HCT116 (cell line): ENCODE data around the gene SRF.

ENCODE experiments used
- CTCF ChIP-seq, 3 experiments: fragments of 200-600 bp in 1 of 3; sonication (generic) in 1 of 3; IDR thresholded peaks in 2 of 3; conservative IDR thresholded peaks in 1 of 3; 2 replicates each; pipeline ENCODE4 v1.5.1; 2012 to 2017; ENCODE audit warnings: low read depth in 2 of 3, low read length in 2 of 3, antibody characterized with exemption in 1 of 3, borderline replicate concordance in 1 of 3, control low read depth in 1 of 3, mild to moderate bottlenecking in 1 of 3, mixed read lengths in 1 of 3, mixed run types in 1 of 3, moderate library complexity in 1 of 3; ENCODE audit not compliant: insufficient read depth in 1 of 3
- POLR2AphosphoS5 ChIP-seq: IDR thresholded peaks from 2 replicates; pipeline ENCODE4 v1.6.1; 2011; ENCODE audit warnings: mild to moderate bottlenecking, low read depth, low read length, moderate library complexity
- SIN3A ChIP-seq: IDR thresholded peaks from 2 replicates; pipeline ENCODE4 v1.6.1; 2012; ENCODE audit warnings: low read depth
- SP1 ChIP-seq: IDR thresholded peaks from 2 replicates; pipeline ENCODE4 v1.6.1; 2012; ENCODE audit warnings: low read depth
- SRF ChIP-seq: IDR thresholded peaks from 2 replicates; pipeline ENCODE4 v1.6.1; 2012; ENCODE audit warnings: low read depth
- TCF7L2 ChIP-seq: IDR thresholded peaks from 2 replicates; pipeline ENCODE4 v1.7.0; 2011; ENCODE audit warnings: borderline replicate concordance, inconsistent platforms; ENCODE audit not compliant: insufficient read depth, insufficient read length; ENCODE audit errors: extremely low read depth
- ZBTB33 ChIP-seq: IDR thresholded peaks from 2 replicates; pipeline ENCODE4 v1.6.1; 2011; ENCODE audit warnings: mild to moderate bottlenecking, low read length, moderate library complexity; ENCODE audit not compliant: insufficient replicate concordance; ENCODE audit errors: extremely low read depth

GRCh38 chr6:43128926-43129325 lies 42.1 kb upstream of the SRF start:
- no peak for TF ChIP-seq TCF7L2
- TF ChIP-seq ZBTB33 = no peak
- no peak for TF ChIP-seq SP1
- no peak for TF ChIP-seq CTCF (IDR thresholded peaks at IDR 0.05 in 2 of 3, conservative IDR thresholded peaks at IDR 0.05 in 1 of 3; ENCODE audit: borderline replicate concordance in 1 of 3, insufficient read depth in 1 of 3, low read depth in 2 of 3, low read length in 2 of 3)
- no peak for TF ChIP-seq SIN3A
- no peak for TF ChIP-seq SRF
- TF ChIP-seq POLR2AphosphoS5 = no peak
